ENCODE measurements around the gene CCDC14. TPM values are rescaled to one million over a fixed set of nuclear protein-coding genes. Genes with fewer than 3 reads are reported as not detected.
"Not testable (repeated sequence)": the region's sequence is repeated elsewhere in the genome, so short reads cannot be mapped to it uniquely, and the experiment has no call there.

Gene CCDC14
- total RNA-seq, 1 experiment from 2014 or later = 30.8 TPM

DNA sequence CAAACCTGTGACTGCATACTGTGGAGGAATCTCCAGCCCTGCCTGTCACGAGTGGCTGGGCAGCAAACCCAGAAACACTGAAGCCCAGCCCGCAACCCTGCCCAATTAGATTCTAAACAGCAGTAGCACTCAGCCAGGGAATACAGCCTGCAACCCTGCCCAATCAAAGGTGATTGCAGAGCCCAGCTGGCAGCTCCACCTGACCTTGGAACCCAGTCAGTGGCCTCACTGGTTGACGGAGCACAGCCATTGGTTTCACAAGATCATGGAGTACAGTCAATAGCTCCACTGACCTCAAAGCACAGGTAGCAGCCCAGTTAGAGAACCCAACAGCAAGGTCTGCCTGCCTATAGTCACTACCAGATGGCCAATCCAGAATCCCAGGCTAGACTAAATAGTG is 41.7 kb downstream of the CCDC14 start:
- DNase-seq (ENCODE audit: extremely low read depth, low read depth) = no peak

DNA sequence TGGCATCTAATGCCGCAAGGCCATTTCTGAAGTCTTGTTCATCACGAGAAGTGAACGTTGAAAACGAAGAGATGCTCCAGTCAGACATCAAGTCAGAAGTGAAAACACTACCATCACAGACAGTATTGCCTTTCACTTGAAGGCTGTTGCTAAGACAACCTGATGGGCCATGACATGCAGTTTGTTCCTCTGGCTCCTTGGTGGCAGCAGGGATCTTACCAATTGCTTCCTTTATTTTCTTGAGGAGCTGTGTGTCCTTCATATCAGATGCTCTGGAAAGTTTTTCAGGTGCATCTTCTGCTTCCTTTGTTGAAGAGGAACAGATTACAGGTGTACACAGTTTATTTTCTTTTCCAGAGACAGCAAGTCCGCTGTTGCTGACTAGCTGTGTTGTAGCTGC is 46.2 kb downstream of the CCDC14 start:
- DNase-seq (ENCODE audit: extremely low read depth, low read depth) = no peak

- no peak for DNase-seq (ENCODE audit: extremely low read depth, low read depth)
Observed at GRCh38 chr3:123909785-123910184, 51.2 kb downstream of the CCDC14 start.

GRCh38 chr3:123907720-123908119 is 53.3 kb downstream of the CCDC14 start:
- no peak for DNase-seq (ENCODE audit: extremely low read depth, low read depth)

DNA sequence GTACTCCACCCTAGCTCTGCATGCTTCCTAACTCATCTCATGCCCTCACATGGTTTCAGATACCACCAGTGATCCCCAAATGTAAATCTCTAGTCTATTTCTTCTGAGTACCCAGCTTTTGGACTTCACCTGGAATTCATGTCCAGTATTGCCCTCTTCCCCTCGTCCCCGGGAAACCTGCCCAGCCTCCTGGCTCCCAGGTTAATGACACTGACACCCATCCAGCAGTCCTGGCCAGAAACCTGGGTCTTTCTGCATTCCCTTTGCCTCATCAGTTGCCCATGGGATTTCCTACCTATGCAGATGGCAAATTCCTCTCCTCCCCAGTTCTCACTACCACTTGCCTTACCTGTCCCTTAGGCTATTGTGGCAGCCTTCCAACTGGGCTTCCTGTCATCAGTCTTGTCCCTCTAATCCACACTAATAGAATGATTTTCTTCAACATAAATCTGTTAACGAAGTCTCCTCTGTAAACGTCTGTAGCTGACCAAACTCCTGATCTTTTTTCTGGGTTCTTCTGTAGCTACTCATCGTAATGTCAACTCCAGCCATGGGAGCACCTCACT is 61.6 kb downstream of the CCDC14 start:
- DNase-seq (ENCODE audit: extremely low read depth, low read depth) = no peak

DNA sequence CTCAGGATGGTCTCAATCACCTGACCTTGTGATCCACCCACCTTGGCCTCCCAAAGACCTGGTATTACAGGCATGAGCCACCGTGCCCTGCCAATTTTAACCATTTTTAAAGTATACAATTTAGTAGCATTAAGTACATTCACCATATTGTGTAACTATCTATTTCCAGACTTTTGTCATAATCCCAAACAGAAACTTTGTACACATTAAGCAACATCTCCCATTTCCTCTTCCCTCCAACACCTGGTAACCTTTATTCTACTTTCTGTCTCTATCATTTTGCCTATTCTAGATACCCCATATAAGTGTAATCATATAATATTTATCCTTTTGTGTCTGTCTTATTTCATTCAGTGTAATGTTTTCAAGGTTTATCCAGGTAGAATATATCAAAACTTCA is 68.0 kb downstream of the CCDC14 start:
- DNase-seq (ENCODE audit: extremely low read depth, low read depth) = no peak

- no peak for DNase-seq (ENCODE audit: extremely low read depth, low read depth)
Observed at GRCh38 chr3:123892195-123892594, 68.8 kb downstream of the CCDC14 start.

- not testable (repeated sequence) for DNase-seq (ENCODE audit: extremely low read depth, low read depth)
Observed at GRCh38 chr3:123890991-123891390, 70.0 kb downstream of the CCDC14 start.

- not testable (repeated sequence) for DNase-seq (ENCODE audit: extremely low read depth, low read depth)
Observed at GRCh38 chr3:123890162-123890561, 70.9 kb downstream of the CCDC14 start.

- DNase-seq (ENCODE audit: extremely low read depth, low read depth) = no peak
Observed at GRCh38 chr3:123884993-123885392, 76.0 kb downstream of the CCDC14 start.

- peak; percentile 50 for DNase-seq (ENCODE audit: extremely low read depth, low read depth)
Observed at GRCh38 chr3:123884203-123884831, 76.7 kb downstream of the CCDC14 start, which contains the start of gene MYLK. Gene MYLK, minus strand, starts transcription at chr3:123884332. Its CDS starts 90,491 bp downstream, at chr3:123793841.

- DNase-seq (ENCODE audit: extremely low read depth, low read depth) = no peak
Observed at GRCh38 chr3:123883701-123884202, 77.3 kb downstream of the CCDC14 start.

DNA sequence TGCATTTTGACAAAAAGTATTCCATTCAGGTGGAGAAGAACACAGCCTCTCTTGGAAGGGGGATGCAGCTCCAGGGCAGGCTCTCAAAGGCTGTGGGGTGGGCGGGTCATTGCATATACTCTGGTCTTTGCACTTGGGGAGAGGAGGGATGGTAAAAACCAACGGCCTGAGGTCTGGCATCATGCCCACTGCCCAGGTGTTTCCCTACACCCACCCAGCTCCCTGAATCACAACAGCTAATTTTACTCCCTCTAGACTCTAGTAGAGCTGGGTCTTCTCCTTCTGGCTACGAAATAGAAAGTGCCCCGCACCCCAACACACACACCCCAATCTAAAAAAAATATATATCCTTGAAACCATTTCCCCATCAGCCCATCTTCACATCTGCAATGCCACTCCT is 77.9 kb downstream of the CCDC14 start:
- no peak for DNase-seq (ENCODE audit: extremely low read depth, low read depth)

DNA sequence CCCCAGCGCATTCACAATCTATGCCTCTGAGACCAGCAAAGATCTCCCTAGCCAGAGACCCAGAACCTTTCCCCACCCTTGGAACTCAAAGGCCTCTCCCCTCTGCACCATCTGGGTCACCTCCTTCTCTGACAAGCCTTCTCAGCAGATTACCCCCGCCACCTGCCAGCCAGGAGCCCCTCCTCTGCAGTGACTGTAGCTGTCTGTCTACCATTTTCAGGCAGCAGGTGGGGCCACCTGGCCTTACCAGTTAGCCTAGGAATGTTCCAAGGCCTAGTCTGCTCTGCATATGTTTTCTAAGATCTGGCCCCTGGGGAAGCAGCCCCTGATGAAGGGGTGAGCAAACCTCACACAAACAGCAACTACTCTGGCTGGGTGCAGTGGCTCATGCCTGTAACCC is 79.3 kb downstream of the CCDC14 start:
- DNase-seq (ENCODE audit: extremely low read depth, low read depth) = no peak

DNA sequence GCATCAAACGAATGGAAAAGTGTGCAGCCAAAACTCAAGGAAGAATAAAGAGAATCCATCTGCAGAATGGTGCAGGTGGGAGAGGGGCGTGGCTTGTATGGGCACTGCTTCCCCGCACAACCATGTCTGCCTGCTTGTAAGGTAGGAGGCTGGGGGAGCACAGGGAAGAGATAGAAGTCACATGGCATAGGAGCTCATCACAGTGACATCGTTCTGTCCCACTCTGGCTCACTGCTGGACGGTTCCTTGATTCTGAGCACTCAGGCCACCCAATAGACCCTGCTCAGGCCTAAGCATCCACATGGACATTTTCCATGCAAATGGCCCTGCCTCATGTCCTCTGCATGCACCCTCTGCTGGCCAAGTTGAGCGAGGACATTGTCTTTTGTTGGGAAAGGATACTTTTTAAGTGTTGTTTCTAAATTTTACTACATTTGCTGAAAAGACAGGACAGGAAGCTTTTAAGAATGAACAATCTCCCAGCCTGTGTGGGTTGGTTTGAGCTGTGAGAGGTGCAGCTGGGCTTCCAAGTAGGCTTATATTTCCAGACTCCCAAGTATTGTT is 79.9 kb downstream of the CCDC14 start:
- DNase-seq (ENCODE audit: extremely low read depth, low read depth) = no peak

- no peak for DNase-seq (ENCODE audit: extremely low read depth, low read depth)
Observed at GRCh38 chr3:123878807-123879206, 82.2 kb downstream of the CCDC14 start.

DNA sequence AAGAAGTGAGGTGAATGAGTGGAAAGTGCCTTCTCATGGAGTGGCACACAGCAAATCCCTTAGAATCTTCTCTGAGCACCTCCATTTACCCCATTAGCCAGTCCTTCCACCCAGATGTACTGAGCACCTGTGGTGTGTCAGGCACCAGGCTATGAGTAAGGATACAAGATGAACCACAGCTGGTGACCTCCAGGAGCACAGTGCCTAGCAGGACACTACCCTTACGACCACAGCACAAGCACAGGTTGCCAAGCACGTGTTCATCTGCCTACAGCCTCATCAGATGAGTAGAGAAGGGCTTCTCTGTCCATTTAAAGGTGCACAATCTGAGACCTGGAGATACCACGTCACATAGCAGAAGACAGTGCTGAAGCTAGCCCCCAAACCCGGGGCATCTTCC is 83.1 kb downstream of the CCDC14 start:
- DNase-seq (ENCODE audit: extremely low read depth, low read depth) = no peak

- DNase-seq (ENCODE audit: extremely low read depth, low read depth) = no peak
Observed at GRCh38 chr3:123877466-123877865, 83.6 kb downstream of the CCDC14 start.

- peak; percentile 1 for DNase-seq (ENCODE audit: extremely low read depth, low read depth)
Observed at GRCh38 chr3:123876858-123877257, 84.2 kb downstream of the CCDC14 start.

- no peak for DNase-seq (ENCODE audit: extremely low read depth, low read depth)
Observed at GRCh38 chr3:123872621-123873020, 88.4 kb downstream of the CCDC14 start.

DNA sequence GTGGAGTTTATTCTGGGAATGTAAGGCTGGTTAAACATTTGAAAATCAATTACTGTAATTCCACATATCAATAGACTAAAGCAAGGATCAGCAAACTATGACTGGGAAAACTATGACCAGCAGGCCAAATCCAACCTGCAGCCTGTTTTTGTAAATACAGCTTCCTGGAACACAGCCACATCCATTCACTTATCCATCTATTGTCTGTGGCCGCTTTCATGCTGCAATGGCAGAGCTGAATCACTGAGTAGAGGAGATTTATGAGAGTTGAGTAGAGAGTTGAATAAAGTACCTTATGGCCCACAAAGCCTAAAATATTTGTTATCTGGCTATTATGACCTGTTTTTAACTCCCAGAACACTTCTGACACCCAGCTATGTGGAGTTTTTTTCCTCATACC is 89.1 kb downstream of the CCDC14 start:
- no peak for DNase-seq (ENCODE audit: extremely low read depth, low read depth)

DNA sequence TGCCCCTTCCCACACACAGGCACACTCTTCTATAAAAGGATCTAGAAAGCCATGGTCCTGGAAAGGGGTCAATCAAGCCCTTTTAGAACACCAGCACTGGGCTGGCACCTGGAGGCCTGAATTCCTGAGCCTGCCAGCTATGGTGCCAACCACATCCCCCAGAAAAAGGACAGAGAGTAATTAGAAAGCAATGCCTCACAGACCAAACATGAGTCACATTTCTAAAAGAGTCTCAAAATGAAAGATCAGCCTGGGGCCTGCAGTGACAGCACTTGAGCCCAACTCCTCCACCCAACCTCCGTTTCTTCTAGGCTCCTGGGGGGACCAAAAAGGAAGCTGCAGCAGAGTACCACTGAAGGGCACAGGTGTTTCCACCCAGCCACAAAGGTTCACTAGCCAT is 91.0 kb downstream of the CCDC14 start:
- DNase-seq (ENCODE audit: extremely low read depth, low read depth) = no peak

Data from NCI-H460 (cell line).